HG03520 (cell line): ENCODE results near the gene BPIFB2.
A peak's percentile ranks its signal among the peaks of the same experiment; 100 is the strongest.
"Not testable (repeated sequence)": the region's sequence is repeated elsewhere in the genome, so short reads cannot be mapped to it uniquely, and the experiment has no call there.

Experiments used
- ATAC-seq: cut with Tn5 transposase; IDR thresholded peaks from one replicate; pipeline ENCODE4 v1.9.1; 2021; ENCODE audit warnings: mild to moderate bottlenecking, moderate library complexity; ENCODE audit not compliant: unreplicated experiment

BPIFB2 gene

DNA sequence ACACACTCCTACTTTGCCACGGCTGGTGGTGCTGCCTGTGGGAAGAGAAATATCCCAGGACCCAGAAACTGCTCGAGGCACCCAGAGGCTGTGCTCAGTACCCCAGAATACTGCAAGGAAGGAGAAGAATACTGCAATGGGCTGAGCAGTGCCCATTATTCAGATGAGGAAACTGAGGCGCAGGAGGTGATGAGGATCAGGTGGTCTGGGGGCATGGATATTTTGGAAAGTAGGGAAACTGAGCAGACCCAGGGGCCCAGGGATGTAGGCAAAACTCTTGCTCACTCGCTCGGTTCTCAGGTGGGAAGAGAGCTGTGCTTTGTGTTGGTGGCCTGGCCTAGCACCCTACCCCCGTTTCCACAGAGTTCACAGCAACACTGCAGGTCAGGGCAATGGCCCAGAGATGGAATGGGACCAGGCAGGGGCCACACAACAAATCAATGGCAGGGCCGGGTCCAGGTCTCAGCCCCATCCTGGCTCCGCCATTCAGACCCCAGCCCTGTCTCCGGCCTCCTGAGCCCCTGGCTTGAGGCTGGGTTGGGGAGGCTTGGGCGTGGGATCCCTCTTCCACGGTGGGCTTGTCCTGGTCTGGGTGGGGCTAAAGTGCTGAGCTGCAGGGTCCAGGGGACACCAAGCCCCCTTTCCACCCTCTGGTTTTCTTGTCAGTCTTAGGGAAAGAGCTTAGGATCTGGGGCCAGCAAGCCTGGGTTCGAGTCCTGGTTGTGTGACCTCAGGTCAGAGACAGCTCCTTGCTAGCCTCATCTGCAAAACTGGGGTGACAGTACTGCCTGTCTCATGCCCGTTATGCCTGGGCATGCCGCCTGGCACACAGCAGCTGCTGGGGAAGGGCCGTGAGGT lies 37.2 kb upstream of the BPIFB2 start:
- no peak for ATAC-seq

DNA sequence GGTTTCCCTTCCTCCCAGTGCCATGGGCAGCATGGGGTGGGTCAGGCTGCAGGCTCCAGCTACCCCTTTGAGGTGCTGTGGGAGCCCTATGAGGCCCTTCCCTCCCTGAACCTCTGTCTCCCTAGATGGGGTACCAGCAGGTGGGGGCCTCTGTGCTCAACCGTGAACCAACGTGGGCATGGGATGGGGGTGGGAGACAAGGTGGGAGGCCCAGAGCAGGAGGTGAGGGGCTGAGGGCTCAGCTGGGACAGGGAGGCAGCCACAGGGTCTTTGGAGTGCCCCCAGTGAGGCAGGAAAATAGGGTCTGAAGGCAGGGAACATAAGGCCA lies 36.6 kb upstream of the BPIFB2 start:
- no peak for ATAC-seq

DNA sequence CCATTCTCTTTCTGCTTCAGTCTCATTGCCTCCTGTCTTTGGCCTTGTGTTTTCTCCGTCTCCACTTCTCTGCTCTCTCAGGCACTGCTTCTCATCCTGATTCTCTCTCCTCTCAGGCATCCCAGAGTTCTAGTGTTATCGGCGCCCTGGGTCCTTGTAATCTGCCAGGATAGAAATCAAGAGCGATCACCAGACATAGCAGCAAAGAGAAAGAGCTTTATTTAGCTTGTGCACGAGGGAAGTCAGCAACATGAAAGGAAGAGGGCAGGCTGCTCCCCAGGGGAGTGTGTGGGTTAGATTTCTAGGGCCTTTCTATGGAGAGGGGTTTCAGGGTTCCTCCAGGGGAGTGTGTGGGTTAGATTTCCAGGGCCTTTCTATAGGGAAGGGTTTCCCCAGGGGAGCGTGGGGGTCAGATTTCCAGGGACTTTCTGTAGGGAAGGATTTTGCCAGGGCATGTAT lies 35.8 kb upstream of the BPIFB2 start:
- peak; percentile 8 for ATAC-seq

DNA sequence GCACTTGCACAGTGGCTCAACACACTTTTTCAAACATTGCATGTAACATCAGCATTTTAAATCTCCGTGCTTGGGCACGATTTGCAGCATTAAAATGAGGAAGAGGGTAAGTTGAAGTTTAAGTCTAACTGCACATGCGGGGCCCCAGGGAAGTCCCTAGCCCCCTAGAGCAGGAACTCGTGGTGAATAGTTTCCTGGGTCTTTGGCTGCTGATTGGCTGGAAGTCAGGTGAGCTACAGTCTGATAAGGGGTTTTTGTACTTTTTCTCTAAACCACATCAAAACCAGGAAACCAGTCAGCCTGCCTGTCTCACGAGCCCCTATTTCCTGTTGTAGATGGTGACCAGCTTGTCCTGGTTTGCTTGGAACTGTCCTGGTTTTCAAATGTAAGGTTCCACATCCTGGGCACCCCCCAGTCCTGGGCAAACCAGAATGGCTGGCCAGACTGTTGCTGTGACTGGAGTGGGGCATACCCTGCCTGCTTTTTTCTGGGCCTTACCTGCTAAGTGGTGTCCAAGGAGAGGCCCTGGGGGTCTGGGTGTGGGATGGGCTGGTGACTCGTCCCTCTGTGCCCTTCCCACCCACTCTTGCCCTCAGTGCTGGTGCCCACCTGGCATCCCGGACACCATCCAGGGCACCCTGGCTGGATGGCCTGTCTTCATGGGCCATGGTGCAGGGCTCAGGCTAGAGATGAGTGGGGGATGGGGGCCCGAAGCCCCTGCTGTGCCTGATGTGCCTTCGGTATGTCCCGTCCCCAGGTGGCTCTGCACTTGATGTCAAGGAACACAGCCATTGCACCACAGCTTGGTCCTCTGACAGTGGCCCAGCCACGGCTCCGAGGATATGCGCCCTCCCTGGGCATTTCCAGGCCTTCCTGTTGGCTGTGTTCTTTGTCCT lies 35.1 kb upstream of the BPIFB2 start:
- ATAC-seq = peak; percentile 85

DNA sequence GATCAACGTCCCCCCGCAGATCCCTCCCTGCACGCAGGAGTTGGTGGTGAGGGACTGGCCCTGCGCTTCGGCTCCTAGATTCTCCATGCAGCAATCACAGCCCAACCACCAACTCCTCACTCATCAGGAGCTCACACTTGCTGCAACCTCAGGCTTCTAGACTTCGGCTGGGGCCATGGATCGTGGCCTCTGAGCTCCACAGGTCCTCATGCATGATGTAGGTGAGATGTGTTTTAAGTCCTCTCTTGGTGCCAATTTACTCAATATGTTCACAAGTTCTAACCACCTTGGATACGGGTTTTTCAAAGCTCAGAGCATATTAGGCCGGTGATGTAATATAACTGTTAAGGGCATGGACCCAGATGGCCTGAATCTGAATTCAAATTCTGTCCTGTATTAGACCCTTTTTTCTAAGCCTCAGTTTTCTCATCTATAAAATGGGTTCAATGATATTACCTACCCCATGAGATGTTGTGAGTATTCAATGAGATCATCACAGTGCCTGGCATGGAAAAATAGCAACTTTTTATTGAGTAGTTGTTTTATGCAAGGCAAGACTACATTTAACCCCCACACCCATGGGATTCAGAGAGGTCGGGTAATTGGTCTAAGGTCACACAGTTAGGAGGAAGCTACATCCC lies 34.3 kb upstream of the BPIFB2 start:
- ATAC-seq = no peak

DNA sequence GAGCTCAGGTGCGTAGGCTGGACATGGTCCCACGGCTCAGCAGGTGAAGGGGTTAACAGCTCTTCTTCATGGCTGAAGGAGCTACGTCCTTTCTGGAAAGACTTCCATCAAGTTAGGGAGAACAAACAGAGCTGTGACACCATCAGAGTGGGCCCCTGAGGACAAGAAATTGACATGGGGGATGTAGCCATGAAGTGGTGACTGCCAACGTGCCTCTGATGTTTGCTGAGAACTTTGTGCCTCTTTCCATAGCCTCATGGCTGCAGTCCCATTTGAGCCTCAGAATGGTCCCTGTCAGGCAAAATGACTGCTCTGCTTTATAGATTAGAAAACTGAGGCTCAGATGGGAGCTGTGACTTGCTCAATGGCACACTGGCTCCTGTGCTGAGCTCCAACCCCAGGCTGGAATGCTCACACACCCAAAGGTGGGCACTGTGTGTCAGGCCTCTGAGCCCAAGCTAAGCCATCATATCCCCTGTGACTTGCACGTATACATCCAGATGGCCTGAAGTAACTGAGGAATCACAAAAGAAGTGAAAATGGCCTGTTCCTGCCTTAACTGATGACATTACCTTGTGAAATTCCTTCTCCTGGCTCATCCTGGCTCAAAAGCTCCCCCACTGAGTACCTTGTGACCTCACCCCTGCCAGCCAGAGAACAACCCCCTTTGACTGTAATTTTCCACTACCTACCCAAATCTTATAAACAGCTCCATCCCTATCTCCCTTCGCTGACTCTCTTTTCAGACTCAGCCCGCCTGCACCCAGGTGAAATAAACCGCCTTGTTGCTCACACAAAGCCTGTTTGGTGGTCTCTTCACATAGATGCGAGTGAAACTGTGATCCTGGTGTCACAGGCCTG lies 33.1 kb upstream of the BPIFB2 start:
- not testable (repeated sequence) for ATAC-seq

DNA sequence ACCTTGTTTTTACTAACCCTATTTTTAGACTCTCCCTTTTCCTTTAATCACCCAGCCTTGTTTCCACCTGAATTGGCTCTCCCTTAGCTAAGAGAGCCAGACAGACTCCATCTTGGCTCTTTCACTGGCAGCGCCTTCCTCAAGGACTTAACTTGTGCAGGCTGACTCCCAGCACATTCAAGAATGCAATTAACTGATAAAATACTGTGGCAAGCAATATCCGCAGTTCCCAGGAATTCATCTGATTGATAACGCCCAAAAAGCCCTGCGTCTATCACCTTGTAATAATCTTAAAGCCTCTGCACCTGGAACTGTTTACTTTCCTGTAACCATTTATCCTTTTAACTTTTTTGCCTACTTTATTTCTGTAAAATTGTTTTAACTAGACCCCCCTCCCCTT lies 32.4 kb upstream of the BPIFB2 start:
- ATAC-seq = not testable (repeated sequence)

DNA sequence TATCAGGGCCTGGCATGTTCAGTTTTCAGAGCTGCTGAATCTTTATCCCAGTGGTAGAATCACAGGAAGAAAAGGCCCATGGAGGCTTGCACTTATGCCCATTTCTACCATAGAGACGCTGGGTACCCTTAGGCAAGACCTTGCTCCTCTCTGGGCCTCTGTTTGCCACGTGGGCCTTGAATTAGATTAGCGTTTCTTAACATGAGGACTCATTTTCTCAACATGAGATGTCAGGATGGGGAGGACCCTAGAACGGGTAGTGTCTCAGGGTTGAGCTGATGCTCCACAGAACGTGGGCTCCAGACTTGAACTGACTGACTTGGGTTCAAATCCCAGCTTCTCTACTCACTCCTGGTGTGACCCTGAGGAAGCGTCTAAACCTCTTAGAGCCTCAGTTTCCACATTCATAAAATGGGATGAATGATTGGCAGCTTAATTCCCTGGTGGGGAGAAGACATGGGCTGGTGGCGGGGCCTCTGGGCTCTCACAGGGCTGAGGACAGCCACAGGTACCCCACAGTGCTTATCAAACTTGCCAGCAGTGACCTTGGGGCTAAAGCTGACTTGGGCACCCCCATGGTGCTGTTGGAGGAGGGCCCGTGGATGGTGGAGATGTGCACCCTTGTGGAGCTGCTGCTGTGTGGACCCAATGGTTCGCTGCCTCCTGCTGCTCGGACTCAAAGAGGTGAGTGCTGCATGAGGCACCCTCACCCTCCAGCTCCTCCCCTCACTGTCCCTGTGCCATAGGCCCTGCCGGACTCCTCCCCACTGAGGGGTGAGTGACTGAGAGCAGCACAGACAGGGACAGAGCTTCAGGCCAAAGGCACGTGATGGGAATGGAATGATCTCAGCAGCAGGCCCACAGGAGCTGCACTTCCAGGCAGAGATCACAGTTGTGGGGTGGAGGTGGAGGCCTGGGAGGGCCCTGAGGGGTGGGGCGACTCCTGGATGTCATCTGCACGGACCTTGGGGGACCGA lies 31.5 kb upstream of the BPIFB2 start:
- no peak for ATAC-seq

DNA sequence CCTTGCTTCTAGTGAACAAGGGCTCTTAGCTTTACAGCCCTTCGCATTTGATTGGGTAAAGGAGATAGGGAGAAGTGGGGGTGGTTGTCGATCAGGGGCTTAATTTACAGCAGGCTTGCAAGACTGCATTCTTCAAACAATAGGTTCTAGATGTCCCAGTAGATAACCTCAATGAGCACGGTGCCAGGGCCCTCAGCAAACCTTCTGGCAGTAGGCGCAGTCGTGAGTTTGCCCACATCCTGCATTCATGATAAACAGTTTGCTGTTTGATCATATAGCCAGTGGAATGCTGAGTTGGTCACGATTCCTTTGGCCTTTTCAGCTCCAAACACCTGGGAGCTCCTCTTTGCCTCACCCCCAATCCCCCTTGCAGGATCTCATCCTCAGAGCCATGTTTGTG lies 30.8 kb upstream of the BPIFB2 start:
- no peak for ATAC-seq

DNA sequence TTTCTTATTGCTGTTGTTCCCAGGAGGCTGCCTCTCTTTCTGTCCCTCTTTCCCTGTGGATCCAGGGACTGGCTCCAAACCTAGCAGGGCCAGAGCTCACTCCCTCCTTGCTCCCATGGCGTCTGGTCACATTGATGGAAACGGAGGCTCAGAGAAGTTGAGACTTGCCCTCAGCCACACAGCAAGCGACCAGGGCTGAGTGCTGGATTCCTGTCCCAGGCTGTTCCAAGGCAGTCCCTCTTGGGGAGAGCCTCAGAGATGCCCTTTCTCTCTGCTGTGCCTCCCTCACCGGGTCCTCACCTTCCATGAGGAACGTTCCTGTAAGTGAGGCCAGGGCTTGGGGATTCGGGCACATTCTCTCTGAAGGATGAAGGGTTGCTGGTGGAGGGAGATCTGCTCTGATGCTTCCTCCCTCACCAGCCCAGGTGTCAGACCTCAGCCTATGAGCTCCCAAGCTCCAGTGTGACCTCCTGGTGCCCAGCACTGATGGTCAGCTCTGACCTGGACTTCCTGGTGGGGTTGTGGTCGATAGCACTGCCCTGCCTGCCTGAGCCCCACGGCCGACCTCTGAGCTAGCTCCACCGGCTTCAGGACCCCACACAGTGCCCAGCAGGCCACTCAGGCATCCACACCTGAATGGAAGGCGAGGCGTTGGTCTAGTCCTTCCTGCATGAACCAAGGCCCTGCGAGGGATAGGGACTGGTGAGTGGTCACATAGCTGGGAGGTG lies 30.1 kb upstream of the BPIFB2 start:
- no peak for ATAC-seq

DNA sequence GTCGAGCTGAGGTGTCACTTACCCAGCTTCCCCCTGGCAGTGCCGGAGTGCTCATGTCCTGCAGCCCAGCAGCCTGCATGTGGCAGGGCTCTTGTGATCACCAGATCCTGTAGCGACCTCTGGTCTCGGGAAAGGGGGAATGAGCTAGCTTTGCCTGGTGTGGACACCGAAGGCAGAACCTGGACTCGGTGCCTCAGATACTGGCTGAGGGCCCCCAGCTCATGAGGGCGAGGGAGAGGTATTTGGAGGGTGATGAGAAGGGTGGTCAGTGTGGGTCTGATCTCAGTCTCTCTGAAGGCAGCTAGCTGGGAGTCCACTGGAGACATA lies 29.5 kb upstream of the BPIFB2 start:
- no peak for ATAC-seq

DNA sequence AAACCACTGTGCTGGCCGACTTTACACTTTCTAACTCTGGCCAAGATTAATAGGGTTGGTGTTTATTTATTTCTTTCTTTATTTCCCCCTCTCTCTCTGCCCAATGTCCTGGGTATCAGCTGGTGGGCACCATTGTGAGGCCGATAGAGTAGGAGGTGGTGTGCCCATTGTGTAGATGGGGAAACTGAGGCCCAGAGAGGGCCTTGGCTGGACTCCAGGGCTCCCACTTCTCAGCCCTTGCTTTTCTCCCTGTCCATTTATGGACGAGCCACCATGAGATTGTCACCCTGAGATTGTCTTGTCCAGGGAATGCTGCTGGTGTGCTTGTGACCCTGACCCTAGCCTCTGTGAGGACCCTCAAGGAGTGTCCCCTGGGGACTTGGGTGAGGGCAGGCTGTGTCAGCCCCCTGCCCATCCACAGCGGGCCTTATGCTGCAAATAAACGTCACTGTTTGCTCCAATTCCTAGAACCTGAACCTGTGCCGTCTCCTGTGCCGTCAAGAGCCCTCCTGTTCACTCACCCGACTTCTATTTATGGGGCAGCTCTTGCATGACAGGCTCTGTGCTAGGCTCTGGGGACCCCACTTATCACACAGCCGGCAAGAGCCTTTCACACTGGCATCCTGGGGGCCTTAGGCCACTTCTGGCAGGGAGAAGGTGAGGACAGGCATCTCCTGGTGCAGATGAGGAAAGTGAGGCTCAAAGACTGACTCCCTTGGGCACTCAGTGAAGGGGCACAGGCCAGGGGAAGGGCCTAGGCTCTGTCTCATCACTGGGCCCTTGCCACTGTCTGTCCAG lies 28.1 kb upstream of the BPIFB2 start:
- no peak for ATAC-seq

DNA sequence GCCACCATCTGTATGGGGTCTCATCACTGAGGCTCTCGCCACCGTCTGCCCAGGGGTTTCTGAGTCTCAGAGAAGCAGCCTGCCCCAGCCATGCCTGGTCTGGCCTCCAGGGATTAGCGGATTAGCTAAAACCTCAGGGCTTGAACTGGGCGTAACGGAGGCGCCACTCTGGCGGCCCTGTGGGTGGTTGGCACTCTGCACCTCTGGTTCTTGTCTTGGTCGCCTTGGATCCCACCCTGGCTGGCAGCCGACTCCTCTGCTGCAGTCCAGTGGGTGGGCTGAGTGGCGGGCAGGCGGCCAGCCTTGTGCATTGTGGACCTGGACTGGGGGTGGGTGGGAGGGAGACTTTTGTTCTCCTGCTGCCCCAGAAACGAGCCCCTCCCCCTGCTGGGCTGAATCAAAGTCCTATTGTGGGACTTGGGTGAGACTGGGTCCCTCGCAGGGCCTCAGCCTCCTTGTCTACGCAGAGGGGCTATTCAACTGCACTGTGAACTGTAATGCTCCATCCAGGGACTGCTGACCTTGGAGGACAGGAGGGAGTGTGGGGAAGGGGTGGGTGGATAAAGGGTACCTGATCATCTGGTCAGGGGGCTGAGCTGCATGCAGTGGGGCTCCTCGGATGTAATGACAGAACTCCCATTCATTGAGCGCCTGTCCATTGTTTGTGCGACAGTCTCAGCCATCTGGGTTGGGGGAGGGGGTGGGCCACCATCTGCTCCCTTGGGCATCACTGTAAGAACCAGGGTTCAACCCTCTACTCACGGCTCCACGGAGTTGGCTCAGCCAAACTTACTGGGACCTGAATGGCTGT lies 27.2 kb upstream of the BPIFB2 start:
- ATAC-seq = no peak

DNA sequence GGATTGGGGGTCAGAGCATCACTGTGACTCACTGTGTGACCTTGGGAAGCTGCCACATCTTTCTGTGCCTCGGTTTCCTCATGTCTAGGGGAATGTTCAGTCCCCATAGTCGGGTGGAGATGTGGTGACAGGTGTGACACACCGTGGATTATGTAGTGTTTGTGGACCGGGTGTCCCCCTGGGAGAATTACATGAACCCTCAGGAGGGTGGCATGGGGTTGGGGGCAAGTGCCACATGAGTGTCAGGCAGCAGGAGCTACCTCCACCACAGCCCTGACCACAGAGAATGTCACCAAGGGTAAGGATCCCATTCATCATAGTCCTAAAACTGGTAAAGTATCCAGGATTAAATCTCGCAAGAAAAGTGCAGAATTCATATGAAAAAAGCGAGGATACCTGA lies 26.5 kb upstream of the BPIFB2 start:
- ATAC-seq = no peak

DNA sequence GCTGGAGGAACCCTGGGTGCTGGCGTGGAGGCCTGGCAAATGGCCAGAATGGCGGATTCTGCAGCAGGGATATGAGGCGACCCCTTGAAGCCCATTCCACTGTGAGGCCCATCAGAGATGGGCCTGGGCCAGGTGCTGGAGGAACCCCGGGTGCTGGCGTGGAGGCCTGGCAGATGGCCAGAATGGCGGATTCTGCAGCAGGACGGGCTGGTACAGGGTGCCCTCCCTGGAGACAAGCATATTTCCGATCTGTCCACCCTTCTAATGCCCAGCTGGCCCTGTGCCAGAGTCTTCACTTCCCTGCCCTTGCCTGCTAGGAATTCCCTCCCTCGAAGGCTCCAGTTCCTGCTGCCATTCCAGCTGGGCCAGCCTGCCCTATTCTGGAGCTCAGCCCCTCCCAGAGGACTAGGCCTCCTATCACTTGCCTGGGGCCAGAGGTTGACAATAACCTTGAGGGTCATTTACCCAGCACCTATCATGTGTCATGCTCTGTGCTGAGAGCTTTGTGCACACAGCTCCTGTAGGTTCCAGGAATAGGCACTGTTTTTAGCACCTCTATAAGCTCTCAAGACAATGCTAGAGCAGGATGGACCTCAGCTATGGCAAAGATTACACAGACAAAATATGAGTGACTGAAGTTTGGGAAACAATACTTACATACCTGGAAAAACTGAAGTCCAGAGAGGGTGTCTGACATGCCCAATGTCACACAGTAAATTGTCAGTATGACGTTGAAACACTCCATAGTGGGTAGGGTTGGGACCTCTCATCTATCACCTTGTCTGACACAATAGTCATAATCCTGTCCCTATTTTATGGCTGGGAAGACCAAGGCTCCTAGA lies 24.7 kb upstream of the BPIFB2 start:
- ATAC-seq = no peak

DNA sequence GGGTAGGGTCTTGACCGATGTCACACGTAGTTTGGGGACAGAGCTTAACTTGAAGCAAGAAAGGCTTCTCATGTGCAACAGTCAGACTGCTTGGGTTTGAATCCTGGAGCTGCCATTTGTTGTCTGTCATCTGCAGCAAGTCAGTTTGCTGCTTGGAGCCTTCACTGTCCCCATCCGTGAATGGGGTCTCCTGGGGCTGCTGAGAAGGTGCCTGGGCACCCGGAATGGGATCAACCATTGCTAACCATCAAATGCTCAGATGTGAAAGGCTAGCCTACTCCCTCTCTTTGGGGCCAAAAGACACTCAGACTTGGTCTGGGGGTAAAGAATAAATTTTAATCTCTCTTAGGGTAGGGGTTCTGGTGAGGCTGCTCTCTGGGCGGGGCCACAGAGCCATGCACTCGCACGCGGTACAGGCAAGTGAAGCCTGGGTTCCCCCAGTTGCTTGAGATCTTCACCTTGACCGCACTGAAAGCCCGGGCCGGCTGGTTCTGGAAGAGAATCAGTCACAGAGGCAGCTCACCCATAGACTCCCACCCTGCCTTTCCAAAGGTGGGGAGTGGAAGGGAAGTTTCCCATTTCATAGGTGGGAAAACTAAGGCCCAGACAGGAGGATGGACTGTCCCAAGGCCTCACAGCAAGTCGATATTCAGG lies 23.9 kb upstream of the BPIFB2 start:
- ATAC-seq = no peak
